NCI-H748 (cell line): Measurements from ENCODE around the gene DTWD2.
"Not testable (repeated sequence)": the region's sequence is repeated elsewhere in the genome, so short reads cannot be mapped to it uniquely, and the experiment has no call there.

Experiments used
- DNase-seq: peaks from one replicate; lab custom pipeline; 2025; ENCODE audit not compliant: unreplicated experiment; lab: John Stamatoyannopoulos, UW

DTWD2 gene

DNA sequence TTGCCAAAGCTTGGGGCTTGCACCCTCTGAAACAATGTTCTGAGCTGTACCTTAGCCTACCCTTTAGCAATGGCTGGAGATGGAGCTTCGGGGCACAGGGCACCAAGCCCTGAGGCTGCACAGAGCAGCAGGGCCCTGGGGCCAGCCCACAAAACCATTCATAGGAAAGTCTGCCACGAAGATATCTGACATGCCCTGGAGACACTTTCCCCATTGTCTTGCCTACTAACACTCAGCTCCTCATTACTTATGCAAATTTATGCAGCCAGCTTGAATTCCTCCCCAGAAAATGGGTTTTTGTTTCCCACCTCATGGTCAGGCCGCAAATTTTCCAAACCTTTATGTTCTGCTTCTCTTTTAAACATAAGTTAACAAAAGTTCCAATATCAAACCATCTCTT is 105.7 kb downstream of the DTWD2 start:
- DNase-seq: no peak

DNA sequence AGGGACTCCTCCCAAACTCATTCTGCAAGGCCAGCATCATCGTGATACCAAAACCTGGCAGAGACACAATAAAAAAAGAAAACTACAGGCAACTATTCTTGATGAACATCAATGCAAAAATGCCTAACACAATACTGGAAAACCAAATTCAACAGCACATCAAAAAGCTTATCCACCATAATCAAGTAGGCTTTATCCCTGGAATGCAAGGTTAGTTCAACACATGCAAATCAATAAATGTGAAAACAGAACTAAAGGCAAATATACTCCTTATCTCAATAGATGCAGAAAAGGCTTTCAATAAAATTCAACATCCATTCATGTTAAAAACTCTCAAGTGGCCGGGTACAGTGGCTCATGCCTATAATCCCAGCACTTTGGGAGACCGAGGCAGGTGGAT is 111.5 kb downstream of the DTWD2 start:
- DNase-seq: not testable (repeated sequence)

DNA sequence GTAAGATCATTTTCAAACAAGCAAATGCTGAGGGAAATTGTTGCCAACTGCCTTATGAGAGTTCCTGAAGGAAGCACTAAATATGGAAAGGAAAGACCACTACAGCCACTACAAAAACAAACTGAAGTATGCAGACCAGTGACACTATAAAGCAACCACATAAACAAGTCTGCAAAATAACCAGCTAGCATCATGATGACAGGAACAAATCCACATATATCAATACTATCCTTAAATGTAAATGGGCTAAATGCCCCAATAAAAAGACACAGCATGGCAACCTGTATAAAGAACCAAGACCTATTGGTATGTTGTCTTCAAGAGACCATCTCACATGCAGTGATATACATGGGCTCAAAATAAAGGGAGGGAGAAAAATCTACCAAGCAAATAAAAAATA is 113.2 kb downstream of the DTWD2 start:
- DNase-seq: no peak

DNA sequence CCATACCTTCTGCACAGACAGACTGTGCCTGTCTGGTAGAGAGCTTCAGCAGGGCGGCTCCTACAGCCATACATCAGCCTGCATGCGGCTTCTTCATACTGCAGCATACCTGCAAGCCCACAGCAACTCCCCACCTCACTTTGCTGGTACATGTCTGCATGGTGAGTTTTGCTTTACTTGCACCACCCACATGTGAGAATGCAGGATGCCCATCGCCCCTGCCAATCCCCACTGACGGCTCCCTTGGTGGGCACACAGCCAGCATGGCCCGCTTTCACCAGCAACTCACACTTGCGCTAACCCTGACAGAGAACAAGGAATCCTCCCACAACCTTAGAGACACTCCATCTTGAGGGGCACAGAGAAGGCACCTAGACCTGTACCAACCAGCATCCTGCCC is 114.9 kb downstream of the DTWD2 start:
- DNase-seq: no peak

DNA sequence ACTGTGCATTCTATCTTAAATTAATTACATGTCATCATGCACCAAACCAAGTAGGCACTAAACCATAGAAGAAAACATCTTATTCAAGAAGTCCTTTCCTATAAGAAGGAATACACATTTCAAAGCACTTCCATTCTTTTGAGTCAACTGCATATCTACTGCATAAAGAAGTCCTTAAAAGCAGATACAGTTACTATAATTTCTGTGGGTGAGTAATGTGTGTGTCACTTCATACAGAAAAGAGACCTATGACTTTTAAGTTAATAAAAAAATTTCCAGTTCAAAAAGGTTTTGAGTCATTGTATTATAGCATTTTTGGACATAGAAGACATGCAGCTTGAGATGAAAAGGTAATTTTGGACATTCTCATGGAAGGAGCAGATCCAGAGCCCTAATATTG is 125.0 kb downstream of the DTWD2 start:
- DNase-seq: no peak

DNA sequence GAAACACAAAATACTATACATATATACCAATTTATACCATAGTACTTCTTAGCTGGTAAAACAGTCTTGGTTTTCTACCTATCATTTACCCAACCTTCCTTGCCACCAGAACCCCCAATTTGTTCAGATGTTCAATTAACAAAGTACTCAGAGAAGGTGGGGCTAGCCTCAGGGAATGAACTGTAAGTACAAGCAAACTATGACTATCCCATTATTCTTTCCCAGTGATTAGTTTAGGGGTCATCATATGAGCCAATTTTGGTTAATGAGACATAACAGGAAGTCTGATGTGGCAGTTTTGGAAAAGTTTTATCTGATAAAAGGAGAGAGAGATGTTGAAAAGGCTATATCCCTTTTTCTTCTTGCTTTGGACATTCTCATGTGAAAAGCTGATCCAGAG is 125.8 kb downstream of the DTWD2 start:
- no peak for DNase-seq

DNA sequence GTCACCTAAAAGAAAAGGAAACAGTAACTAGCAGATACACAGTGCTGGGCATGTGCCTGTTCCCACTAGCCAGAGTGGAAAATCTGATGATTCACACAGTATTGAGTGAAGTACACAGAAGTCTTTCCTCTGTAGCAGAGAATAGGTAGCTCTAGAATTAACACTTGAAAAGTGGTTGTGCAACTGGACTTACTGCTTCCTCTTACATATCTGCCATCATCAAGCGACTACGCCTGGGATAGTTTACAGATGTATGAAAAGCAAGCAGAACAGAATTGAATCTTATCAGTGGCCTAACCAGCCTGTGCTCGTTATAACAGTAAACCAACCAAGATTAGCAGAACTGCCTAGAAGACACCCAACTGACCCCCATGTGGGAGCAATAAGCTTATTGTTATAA is 130.6 kb downstream of the DTWD2 start:
- no peak for DNase-seq

DNA sequence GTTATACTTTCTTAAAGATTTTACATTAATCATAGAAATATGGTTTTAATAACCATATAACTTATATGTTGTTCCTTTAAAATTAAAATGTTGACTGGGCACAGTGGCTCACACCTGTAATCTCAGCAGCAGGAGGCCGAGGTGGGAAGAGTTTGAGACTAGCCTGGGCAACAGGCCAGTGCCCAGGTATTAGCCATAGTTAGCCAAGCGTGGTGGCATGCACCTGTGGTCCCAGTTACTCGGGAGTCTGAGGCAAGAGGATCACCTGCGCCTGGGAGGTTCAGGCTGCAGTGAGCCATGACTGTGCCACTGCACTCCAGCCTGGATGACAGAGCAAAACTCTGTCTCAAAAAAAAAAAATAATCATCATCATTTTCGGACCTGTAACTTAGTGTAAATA is 133.5 kb downstream of the DTWD2 start:
- no peak for DNase-seq

DNA sequence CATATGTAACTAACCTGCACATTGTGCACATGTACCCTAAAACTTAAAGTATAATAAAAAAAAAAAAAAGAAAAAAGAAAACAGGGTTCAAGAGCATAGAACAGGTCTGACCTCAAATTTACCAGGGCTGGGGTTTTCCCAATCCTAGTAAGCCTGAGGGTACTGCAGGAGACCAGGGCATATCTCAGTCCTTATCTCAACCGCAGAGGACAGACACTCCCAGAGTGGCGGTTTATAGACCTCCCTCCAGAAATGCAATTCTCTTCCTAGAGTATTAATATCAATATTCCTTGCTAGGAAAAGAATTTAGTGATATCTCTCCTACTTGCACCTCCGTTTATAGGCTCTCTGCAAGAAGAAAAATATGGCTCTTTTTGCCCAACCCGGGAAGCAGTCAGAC is 136.6 kb downstream of the DTWD2 start:
- not testable (repeated sequence) for DNase-seq

DNA sequence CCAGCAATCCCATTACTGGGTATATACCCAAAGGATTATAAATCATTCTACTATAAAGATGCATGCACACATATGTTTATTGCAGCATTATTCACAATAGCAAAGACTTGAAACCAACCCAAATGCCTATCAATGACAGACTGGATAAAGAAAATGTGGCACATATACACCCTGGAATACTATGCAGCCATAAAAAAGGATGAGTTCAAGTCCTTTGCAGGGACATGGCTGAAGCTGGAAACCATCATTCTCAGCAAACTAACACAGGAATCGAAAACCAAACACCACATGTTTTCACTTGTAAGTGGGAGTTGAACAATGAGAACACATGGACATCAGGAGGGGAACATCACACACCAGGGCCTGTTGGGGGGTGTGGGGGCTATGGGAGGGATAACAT is 138.8 kb downstream of the DTWD2 start:
- DNase-seq: not testable (repeated sequence)

DNA sequence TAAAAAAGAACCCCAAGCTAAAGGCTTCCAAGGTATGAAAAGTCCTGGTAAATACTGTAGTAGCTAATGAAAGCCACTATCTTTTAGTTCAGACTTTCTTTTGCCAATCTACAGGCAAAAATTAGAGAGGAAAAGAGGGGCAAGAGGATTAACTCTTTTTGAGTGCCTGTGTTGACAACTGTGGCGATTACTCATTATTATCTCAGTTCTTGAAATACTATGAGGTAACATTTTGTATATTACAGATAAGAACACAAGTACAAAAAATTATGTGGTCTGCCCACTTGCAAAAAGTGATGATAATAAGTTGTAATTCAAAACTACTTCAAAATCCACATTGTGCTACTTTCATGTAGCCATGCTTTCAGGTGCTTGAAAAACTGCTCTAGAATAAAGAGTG is 144.0 kb downstream of the DTWD2 start:
- no peak for DNase-seq

DNA sequence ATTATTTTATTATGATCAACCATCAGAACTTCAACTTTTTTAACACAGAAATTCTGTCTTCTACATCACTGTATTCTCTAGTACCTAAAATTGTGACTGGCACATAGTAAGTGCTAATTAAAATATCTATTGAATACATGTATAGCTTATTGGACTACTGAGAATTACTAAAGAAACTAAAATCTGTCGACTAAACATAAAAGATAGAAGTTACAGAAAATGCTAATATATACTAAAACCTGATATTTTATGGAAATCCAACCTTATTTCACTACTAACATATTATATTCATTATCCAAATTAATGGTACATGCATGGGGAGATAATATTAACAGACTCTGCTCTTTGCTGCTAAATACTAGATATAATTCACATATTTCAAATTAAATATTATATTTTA is 153.6 kb downstream of the DTWD2 start:
- no peak for DNase-seq

DNA sequence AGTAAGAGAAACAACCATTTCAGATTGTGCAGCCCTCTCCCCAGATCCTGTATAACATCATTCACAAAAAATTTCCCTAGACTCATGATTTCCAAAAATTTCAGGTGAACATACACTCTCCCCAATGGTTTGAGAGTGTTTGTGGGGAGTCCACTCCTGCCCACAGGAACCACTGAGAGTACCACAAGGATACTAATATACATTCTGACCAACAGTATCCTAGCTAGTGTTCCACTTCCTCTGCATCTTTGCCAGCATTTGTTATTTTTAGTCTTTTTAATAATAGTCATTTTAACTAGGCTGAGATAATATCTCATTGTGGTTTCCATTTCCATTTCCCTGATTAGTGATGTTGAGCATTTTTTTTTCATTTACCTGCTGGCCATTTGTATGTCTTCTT is 155.4 kb downstream of the DTWD2 start:
- DNase-seq: no peak

DNA sequence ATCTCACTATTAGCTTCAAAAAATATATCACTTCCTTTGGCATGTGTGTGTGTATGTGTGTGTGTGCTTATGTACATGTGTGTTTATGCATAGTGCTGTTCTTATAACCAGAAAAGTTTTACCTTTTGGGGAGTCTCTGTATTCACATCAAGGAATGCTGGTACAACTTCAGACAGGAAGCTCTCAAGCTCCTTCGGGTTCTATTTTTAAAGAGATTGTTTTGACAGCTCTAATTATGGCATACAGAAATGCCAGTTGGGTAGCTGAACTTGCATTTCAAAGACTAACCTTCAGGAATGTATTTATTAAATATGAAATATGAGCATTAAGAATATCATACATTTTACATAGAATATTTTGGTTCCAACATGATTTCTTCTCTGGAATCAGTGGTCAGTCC is 163.1 kb downstream of the DTWD2 start:
- DNase-seq: no peak

DNA sequence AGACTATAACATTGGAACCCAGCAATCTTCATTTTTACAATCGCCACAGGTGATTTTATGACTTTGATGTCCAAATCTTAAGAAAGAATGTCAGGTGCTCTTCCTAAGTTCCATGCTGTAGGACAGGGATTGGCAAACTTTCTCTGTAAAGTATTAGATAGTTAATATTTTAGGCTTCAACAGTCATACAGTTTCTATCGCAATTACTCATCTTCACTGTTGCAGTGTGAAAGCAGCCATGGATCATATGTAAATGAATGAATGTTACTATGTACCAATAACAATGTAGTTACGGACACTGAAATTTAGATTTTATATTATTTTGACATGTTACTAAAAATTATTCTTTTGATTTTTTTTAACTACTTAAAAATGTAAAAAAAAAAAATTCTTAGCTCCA is 169.7 kb downstream of the DTWD2 start:
- DNase-seq: no peak

DNA sequence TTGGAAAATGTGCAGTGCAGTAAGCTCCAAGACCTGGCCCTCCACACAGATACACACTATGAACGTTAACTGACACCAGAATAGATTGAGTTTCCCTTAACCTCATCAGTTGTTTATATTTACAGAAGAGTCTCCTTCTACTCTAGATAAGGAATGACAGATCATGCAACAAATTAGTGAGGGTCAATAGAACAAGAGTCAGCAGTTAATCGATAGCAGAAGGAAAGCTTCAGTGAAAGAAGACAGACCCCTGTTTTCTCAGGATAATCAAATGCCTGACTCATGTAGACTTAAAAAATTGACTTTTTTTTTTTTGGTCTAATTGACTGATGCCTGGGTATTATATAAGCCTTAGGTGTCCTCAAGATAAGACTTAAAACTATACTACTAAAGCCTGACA is 179.9 kb downstream of the DTWD2 start:
- DNase-seq: no peak

DNA sequence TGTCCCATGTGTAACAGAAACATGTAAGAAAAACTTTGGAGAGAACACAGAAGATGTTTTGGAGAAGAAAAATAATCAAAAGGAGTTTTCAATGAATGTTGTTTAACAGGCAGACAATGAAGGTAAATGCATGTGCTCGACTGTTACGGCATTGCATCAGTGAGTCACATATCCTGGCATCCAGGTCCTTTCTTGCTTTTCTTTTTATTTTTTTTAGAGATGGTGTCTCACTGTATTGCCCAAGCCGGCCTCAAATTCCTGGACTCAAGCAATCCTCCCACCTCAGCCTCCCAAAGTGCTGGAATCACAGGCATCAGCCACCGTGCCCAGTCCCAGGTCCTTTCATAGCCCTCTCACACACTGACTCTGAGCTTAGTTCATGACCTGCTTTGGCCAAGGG is 181.8 kb downstream of the DTWD2 start:
- no peak for DNase-seq

DNA sequence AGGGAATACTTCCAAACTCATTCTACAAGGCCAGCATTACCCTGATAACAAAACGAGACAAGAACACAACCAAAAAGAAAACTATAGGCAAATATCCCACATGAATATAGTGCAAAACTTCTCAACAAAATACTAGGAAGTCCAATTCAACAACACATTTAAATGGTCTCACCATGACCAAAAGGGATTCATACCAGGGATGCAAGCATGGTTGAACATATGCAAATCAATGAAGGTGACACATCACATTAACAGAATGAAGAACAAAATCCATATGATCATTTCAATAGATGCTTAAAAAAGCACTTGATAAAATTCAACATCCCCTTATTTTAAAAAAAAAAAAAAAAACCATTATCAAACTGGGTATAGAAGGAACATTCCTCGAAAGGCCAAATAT is 186.0 kb downstream of the DTWD2 start:
- DNase-seq: no peak

DNA sequence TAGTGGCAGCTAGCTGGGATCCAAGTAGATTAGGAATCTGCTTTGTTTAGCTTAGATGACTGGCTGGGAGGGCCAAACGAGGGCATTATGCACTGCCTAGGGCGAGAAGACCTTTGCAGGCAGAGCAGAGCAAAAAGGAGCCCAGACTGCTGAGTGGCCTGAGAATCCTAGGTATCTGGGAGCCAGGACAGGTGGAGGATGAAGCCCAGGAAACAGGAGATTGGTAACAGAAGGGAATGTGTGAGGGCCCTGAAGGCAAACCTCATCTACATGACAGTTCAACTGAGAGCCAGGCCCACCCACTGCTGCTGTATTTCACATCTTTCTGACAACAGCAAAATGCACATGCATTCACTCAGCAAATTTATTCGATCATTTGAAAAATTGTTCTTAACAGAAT is 192.3 kb downstream of the DTWD2 start:
- DNase-seq: no peak

DNA sequence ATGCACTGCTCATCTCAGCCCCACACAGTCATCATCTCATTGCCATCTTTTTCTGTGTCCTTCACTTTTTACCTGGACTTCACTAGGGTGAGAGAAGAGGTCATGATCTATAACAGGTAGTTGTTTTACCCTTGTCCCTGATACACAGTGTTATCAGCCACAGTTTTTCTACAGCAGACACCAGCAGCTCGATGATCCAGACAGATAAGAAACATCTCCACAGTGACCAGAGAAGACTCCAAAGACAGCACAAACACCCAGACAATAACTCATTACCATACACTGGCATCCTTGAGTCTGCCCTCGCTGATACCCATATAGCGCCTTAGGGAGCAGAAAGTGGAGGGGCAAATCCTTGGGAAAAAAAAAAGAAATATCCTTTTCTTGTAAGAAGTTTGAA is 194.1 kb downstream of the DTWD2 start:
- no peak for DNase-seq

DNA sequence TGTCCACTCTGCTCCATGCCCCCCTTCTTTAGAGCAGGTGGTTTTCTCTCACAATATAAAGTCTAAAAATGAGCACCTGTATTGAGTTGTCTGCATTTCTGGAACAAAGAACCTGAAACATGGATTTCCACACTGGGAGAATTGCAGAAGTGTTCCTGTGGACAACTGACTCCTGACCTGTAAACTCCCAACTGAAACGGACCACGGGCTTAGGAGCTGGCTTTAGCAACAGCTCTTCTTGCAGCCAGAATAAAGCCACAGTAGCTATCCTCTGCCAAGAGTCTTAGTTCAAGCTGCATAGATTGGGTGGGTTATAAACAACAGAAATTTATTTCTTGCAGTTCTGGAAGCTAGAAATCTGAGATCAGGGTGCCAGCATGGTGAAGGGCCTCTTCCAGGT is 194.7 kb downstream of the DTWD2 start:
- DNase-seq: no peak

DNA sequence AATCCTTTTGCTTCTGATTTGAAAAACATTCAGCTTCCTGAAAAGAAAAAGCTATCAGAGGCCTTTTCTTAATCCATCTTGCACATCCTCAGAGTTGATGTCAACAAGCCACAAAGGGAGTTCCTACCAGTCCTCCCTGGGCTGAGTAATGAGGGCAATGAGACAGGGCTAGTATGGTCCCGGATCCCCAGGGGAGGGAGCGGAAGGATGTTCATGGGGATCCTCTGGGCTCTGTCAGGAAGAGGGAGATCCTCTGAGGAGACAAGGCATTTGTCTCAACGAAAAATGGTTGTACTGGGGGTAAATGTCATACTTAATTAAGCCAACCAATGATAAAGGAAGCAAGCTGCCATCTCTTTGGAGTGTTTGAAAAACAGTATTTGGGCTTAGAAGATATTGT is 195.3 kb downstream of the DTWD2 start:
- DNase-seq: no peak

DNA sequence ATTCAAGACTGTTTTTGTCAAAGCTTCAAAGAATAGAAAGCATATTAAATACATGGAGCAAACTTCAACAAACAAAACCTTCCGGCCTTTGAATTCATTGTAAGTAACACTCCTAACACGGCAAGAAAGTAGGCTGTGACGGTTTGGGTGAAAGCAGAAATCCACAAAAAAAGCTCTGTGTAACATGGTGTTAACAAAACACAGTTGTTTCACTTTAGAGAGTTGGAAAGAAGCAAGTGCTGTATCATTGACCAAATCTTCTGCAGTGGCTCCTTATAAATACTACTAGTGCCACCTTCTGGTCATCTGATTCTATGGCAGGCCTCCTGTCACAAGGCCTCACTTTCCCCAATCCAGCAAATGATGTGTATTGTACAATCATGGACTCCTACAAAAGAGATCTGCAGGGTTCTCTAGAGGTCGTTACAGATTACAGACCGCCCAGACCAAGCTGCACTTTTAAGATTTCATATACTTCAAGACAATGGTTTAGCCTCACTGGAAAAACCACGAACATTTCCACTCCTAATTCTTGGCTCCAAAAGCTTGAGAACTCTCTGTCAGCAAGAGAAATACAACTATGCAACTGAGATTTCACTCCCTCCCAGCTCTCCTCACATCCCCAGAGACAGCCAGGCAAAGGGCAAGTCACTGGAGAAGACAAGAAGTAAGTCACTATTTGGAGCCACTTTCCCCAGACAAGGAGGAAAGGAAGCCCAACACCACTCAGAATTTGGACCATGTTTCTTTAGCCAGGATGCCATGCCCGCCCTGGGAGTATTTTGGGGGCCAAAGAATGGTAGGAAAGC is 196.2 kb downstream of the DTWD2 start:
- peak; percentile 56 for DNase-seq
